GM20000 (cell line): ENCODE data around the gene CLCN5.

Source experiments
- DNase-seq: peaks from one replicate; pipeline ENCODE4 v3.0.0; 2012; ENCODE audit warnings: low spot score
- CTCF ChIP-seq: IDR thresholded peaks from 2 replicates; pipeline ENCODE4 v1.5.1; 2012; ENCODE audit warnings: mild to moderate bottlenecking, control low read depth; ENCODE audit errors: extremely low read depth, missing control alignments

CLCN5 gene

GRCh38 chrX:49987651-49988050 lies 65.3 kb downstream of the CLCN5 start:
- no peak for DNase-seq
- no peak for TF ChIP-seq CTCF

GRCh38 chrX:49988143-49988542 lies 65.7 kb downstream of the CLCN5 start:
- TF ChIP-seq CTCF, result no peak
- DNase-seq, result no peak

GRCh38 chrX:49991758-49992157 lies 69.4 kb downstream of the CLCN5 start:
- no peak for TF ChIP-seq CTCF
- no peak for DNase-seq

- DNase-seq, result no peak
- no peak for TF ChIP-seq CTCF
Measured at GRCh38 chrX:49992853-49993252, 70.5 kb downstream of the CLCN5 start.

GRCh38 chrX:49993661-49994060 lies 71.3 kb downstream of the CLCN5 start:
- no peak for TF ChIP-seq CTCF

GRCh38 chrX:49995107-49995731 lies 72.8 kb downstream of the CLCN5 start:
- TF ChIP-seq CTCF, result no peak
- no peak for DNase-seq

More at GRCh38 chrX:49993661-49994060, 71.3 kb downstream of the CLCN5 start:
- DNase-seq, result no peak

- no peak for TF ChIP-seq CTCF
- no peak for DNase-seq
Measured at GRCh38 chrX:49995795-49996455, 73.5 kb downstream of the CLCN5 start.
